Stimulated activated CD4-positive, alpha-beta T cell treated with anti-CD3 and anti-CD28 coated beads, TNF-alpha, amount 100 ng/mL, for 1 hour (primary cell): Measurements from ENCODE around the gene CAPZB.

ENCODE experiments used
- DNase-seq, 3 donors: peaks; one replicate each; pipeline ENCODE4 v3.0.0-alpha.2; 2020; ENCODE audit warnings: low read depth in 3 of 3, low spot score in 1 of 3

Gene CAPZB

GRCh38 chr1:19449454-19450228, 35.7 kb downstream of the CAPZB start:
- no peak for DNase-seq

GRCh38 chr1:19448491-19449439, 36.6 kb downstream of the CAPZB start:
- no peak for DNase-seq

- no peak for DNase-seq
These were observed 37.8 kb downstream of the CAPZB start for GRCh38 chr1:19447550-19447949.

DNA sequence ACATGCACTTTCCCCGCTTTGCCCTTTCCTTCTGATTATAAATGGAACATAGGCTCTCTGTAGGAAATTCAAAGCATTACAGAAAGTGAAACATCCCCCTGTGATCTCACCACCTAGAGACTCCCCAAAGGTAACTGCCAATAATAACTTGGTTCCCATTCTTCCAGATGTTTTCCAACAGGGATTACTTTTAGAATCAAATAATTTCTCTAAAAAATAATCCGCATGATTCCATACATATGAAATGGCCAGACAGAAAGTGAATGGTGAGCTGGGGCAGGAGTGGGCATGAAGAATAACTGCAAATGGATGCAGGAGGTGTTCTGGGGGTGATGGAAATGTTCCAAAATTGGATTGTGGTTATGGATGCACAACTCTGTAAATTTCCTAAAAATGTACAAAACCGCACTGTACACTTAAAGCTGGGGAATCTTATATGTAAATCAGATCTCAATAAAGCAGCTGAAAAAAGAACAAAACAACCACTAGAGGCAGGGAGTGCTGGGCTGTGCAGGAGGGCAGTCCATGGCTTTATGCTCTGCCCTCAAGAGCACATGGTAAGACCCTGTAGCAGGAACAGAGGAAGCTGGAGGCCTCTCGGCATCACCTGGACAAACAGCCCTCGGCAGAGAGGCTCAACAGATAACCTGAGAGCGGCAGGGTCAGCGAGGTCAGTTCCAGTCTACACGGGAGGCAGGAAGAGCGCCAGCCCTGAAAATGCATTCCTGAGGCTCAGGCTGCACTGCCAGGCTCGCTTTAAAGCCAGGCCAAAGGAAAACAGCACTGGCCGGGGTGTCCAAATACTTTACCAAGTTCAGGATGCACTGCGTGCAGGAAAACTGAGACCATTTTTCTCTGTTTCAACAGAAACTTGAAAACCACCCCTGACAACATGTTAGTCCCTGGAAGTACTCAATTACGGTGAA, 39.7 kb downstream of the CAPZB start:
- no peak for DNase-seq

DNA sequence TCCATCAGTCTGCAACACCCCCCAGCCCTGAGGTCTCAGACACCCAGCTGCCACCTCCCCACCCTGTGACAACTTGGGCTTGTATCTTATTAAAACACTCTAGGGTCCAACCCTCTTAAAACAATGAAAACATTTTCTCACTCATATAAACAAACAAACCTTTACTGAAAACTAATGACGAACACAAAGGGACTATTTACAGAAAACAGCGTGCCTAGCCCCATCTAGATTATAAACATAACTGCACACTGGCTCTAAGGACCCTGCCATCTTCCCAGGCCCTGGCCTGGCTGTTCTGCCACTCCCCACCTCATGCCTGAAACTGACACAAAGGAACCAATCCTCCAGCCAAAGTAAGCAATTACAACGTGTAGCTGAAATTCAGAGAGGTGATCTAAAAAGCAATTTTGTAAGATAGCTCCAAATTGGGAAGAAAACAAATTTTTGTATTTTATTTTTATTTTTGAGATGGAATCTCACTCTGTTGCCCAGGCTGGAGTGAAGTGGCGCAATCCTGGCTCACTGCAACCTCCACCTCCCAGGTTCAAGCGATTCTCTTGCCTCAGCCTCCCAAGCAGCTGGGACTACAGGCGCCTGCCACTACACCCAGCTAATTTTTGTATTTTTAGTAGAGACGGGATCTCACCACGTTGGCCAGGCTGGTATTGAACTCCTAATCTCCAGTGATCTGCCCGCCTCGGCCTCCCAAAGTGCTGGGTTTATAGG, 40.9 kb downstream of the CAPZB start:
- no peak for DNase-seq

GRCh38 chr1:19443326-19443725, 42.0 kb downstream of the CAPZB start:
- no peak for DNase-seq

- DNase-seq = no peak
These were observed 42.9 kb downstream of the CAPZB start for GRCh38 chr1:19442154-19443096.

- DNase-seq = no peak
These were observed 44.1 kb downstream of the CAPZB start for GRCh38 chr1:19441048-19441780.

DNA sequence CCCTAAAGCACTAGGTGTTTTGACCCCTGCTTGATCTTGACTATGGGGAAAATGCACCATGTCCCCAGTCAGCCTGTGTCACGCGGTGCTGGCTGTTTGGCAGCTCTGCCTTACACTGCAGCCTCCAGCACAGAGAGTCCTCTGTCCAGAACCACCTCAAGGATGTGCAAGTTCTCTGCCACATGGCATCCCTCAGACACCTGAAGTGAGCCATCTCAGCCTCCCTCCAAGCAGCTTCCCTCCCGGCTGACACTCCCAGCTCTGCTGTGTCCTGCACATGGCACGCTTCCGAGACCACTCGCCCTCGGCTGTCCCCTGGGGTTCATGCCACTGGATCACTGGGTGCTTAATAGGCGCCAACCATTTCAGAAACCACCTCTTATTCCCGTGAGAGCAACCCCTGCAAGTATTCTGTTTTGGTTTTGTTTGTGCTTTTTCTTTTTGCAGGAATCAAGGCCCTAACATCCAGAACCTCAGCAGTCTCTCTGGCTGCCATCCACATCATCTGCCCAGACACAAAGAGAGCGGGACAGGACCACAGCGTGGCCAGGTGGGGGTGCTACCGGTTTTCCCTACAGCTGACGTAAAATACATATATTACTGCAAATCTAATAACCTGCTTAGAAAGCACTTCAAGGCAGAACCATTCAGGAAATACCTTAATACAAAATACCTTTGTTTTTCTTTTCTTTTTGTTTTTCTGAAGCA, 45.7 kb downstream of the CAPZB start:
- DNase-seq = no peak

- no peak for DNase-seq
These were observed 46.7 kb downstream of the CAPZB start for GRCh38 chr1:19438516-19439195.

DNA sequence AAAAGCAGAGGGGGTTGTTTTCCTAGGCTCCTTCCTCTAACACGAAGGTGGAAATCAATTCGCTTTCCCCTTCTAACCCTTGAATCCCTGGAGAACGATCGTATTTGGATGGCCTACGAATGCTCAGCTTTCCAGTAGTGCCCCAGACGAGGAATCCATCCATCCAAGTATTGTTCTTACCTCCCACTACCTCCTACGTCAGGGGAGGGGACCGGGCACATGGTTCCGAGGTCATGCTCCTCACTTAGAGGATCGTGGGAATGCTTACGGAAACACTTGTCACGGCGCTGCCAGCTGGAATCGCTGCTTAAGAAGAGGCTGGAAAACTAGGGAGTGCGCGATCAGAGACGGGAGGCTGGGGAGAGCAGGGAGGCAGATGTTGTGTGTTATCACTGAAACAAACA, 47.4 kb downstream of the CAPZB start:
- DNase-seq = no peak

GRCh38 chr1:19436716-19437476, 48.4 kb downstream of the CAPZB start:
- no peak for DNase-seq

GRCh38 chr1:19435851-19436455, 49.4 kb downstream of the CAPZB start:
- no peak for DNase-seq

GRCh38 chr1:19435181-19435580, 50.2 kb downstream of the CAPZB start:
- DNase-seq = no peak

GRCh38 chr1:19433719-19433998, 51.7 kb downstream of the CAPZB start:
- no peak for DNase-seq

- DNase-seq = no peak
These were observed 52.2 kb downstream of the CAPZB start for GRCh38 chr1:19432943-19433718.
